Nephron (organoid): ENCODE results near the gene ACD.

ENCODE experiments used
- H3K27ac Mint-ChIP-seq, 3 experiments: 2 replicates each; pipeline ENCODE4 v1.8.0; 2020; ENCODE audit warnings: mixed read lengths in 3 of 3, mild to moderate bottlenecking in 2 of 3, moderate library complexity in 1 of 3
- H3K27me3 Mint-ChIP-seq: 2 replicates; pipeline ENCODE4 v1.8.0; 2021; ENCODE audit warnings: low read depth, mild to moderate bottlenecking, moderate library complexity, mixed read lengths
- H3K36me3 Mint-ChIP-seq: 2 replicates; pipeline ENCODE4 v1.8.0; 2020; ENCODE audit warnings: low read depth, mixed read lengths
- H3K4me1 Mint-ChIP-seq: 2 replicates; pipeline ENCODE4 v1.8.0; 2020; ENCODE audit warnings: mixed read lengths
- H3K4me3 Mint-ChIP-seq, 3 experiments: 2 replicates each; pipeline ENCODE4 v1.8.0; 2020; ENCODE audit warnings: mild to moderate bottlenecking in 3 of 3, mixed read lengths in 3 of 3, moderate library complexity in 2 of 3
- H3K9me3 Mint-ChIP-seq: 2 replicates; pipeline ENCODE4 v1.8.0; 2020; ENCODE audit warnings: mixed read lengths
- TF ChIP-seq, protein P1 (sequence below), 3 experiments: fragments of 200-600 bp; sonication (generic); IDR thresholded peaks; one replicate each; pipeline ENCODE4 v1.5.0; 2021; ENCODE audit warnings: antibody characterized with exemption in 3 of 3; ENCODE audit not compliant: unreplicated experiment in 3 of 3

The ACD gene

DNA sequence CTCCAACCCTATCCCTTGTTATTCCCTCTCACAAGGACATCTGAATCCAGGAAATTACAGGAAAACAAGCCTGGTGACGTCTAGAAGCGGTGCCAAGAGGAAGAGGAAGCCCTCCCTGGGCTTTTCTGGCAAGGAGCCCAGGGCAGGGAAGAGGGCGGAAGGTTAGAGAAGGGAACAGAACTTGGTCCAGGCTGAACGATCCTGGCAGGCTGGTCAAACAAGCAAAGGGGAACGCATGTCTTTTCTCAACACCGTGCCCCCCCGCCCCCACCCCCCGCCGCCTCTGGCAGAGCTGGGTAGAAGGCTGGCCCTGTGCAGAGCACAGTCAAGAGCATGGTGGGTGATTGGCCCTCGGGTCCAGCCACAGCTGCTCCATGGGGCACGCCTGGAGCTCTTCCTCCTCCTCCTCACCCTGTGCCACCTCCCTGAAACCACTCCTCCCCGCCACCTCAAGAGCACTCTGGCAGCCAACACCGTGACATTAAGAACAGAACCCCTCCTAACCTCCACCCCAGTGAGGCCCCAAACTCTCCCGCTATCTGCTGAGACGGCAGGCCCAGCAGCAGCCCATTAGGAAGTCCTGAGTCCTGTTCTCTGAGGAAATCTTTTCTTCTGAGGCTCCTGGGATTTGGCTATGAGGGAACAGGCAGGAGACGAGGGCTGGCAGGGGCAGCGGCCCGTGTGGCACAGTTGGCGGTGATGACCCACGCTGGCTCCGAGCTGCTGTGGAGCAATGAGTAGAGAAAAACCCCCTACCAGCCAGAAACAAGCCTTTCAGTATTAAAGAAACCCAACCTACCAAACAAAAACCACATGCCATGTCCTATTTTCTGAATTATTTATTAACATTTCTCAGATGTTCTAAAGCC, 13.9 kb upstream of the ACD start:
- TF ChIP-seq, protein P1, sequence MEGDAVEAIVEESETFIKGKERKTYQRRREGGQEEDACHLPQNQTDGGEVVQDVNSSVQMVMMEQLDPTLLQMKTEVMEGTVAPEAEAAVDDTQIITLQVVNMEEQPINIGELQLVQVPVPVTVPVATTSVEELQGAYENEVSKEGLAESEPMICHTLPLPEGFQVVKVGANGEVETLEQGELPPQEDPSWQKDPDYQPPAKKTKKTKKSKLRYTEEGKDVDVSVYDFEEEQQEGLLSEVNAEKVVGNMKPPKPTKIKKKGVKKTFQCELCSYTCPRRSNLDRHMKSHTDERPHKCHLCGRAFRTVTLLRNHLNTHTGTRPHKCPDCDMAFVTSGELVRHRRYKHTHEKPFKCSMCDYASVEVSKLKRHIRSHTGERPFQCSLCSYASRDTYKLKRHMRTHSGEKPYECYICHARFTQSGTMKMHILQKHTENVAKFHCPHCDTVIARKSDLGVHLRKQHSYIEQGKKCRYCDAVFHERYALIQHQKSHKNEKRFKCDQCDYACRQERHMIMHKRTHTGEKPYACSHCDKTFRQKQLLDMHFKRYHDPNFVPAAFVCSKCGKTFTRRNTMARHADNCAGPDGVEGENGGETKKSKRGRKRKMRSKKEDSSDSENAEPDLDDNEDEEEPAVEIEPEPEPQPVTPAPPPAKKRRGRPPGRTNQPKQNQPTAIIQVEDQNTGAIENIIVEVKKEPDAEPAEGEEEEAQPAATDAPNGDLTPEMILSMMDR (IDR thresholded peaks at IDR 0.05; ENCODE audit: unreplicated experiment in 3 of 3) = no peak
- Mint-ChIP-seq H3K36me3 (no peaks in the 10 kb centered on the region), H3K27ac (peak overlapping the region; percentile 25 to 84 (median 52)), H3K4me3 (no peak overlapping the region), H3K27me3 (no peaks in the 10 kb centered on the region), H3K4me1 (peaks cover 18% of the 10 kb centered on the region), H3K9me3 (no peaks in the 10 kb centered on the region)

DNA sequence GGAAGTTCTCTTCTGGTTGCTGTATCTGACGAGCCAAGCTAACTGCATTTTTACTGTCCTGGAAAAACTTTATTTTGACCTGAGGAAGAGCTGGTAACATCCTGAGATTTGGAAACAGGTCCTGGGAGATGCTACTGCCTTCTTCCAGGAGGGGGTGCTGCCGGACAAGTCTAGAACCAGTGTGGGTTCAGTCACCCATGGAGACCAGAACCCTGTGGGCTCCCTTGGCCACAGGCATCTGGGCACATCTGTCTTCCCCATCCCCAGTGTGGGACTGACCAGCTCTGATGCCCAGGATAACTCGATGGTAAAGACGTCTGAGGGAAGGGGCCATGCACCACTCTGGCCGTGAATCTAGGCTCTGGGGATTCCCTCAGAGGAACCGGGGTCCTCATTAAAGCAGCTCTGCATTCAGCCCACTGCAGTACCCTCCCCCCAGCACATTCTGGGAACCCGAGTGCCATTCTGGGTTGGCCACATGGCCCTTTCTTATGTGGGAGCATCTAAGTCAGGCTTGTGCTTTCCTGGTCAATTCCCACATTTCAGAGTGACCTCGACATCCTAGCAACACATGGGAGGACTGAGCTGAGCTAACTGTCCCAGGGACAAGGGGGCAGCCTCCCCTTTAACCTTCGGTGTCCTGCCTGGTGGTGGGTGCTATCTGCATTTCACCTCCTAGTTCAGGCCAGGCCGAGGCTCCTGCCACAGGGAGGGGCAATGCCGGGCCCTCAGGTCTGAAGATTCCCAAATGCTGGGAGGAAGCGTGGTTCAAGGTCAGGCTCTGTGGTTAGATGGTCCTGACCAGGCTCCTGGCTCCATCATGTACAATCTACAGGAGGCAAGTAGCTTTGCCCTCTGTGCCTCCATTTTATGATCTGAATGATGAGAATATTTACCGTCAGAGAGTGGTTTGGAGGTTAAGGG, 12.9 kb upstream of the ACD start:
- H3K27me3 Mint-ChIP-seq = no peaks in the 10 kb centered on the region
- H3K4me3 Mint-ChIP-seq = no peak overlapping the region
- no peaks in the 10 kb centered on the region for H3K9me3 Mint-ChIP-seq
- H3K4me1 Mint-ChIP-seq = peaks cover 13% of the 10 kb centered on the region
- TF ChIP-seq, protein P1 (IDR thresholded peaks at IDR 0.05; ENCODE audit: unreplicated experiment in 3 of 3) = peak; percentile 40 to 52 (median 49)
- no peaks in the 10 kb centered on the region for H3K36me3 Mint-ChIP-seq
- H3K27ac Mint-ChIP-seq = peak overlapping the region in 2 of 3 experiments; percentile 25 to 84

DNA sequence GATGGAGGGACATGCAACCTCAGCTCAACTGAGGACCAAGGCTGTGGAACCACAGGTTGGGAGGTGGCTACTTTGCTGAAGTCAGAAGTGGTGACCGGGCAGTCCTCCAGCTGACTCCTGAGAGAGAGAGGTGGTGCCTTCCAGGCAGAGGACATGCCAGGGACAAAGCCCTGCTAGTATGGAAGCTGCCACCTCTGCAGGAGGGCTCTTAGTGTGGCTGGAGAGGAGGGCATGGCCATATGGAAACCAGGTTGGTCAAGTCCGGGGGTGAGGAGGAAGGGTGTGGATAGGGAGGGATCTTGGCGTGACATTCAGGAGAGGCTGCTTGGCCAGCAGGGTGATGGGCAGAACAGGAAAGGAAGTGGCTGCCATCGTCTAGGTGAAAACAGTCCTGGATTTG, 12.2 kb upstream of the ACD start:
- Mint-ChIP-seq H3K27ac (no peak overlapping the region), H3K27me3 (no peaks in the 10 kb centered on the region), H3K36me3 (no peaks in the 10 kb centered on the region), H3K4me1 (peaks cover 13% of the 10 kb centered on the region), H3K4me3 (no peak overlapping the region), H3K9me3 (no peaks in the 10 kb centered on the region)
- TF ChIP-seq, protein P1 (IDR thresholded peaks at IDR 0.05; ENCODE audit: unreplicated experiment in 3 of 3) = no peak

DNA sequence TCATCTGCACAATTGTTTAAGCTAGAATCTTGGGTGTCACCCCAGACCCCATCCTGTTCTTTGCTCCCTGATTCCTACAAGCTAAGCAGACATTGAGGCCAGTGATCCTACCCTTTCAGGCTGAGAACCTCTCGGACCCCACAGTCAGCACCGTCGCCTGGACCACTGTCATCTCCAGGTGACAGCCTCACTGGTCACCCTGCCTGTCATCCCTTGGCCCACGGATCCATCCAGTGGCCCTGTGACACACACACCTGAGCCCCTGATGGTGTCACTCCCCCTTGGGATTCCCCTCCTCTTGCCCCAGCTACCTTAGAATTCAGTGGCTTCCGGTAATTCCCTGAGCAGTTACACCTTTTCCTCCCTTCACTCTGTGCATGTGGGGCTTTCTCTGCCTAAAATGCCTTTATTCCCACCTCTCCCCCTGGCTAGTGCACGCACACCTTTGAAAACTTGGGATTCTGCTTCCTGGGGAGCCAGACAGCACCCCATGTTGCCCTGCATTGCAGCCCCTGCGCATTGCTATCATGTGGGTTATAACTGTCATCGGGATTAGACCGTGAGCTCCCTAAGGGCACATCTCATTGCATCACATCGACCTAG, 9.5 kb upstream of the ACD start:
- H3K36me3 Mint-ChIP-seq = peaks cover 2% of the 10 kb centered on the region
- H3K9me3 Mint-ChIP-seq = no peaks in the 10 kb centered on the region
- TF ChIP-seq, protein P1 (IDR thresholded peaks at IDR 0.05; ENCODE audit: unreplicated experiment in 3 of 3) = no peak
- peaks cover 13% of the 10 kb centered on the region for H3K4me1 Mint-ChIP-seq
- H3K27ac Mint-ChIP-seq = no peak overlapping the region
- no peaks in the 10 kb centered on the region for H3K27me3 Mint-ChIP-seq
- H3K4me3 Mint-ChIP-seq = peak overlapping the region in 2 of 3 experiments; percentile 24 to 27

DNA sequence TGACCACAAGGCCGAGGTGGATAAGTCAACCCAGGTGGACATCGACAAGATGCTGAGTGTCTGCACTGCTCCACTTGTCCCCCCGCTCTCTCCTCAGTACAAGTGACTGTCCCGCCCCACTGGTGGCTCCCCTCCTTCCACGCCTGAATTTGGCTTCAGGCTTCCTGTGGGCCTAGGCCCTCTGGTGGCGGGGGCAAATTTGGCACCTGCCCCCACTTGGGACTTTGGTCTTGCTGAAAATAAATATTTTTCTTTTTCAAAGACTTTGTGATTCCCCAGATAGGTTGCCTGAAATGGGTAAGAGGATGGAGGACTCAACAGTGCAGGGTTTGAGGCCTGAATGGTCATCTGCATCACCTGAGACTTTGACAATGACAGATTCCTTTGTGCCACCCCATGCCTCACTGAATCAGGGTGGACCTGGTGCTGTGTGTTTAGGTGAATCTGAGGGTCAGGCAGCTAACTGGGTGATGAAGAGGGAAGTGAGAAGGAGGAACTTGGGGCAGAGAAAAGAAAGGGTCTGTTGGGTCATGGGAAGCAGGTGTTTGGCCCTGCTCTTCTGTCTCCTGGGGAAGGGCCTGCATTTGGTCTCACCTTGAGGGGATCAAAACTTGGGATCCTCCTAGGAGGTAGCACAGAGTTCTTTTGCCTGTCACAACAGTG, 8.6 kb upstream of the ACD start:
- TF ChIP-seq, protein P1 (IDR thresholded peaks at IDR 0.05; ENCODE audit: unreplicated experiment in 3 of 3) = no peak
- peak overlapping the region; percentile 31 to 61 (median 39) for H3K4me3 Mint-ChIP-seq
- no peaks in the 10 kb centered on the region for H3K27me3 Mint-ChIP-seq
- H3K36me3 Mint-ChIP-seq = peaks cover 8% of the 10 kb centered on the region
- H3K27ac Mint-ChIP-seq = no peak overlapping the region
- H3K4me1 Mint-ChIP-seq = peaks cover 3% of the 10 kb centered on the region
- H3K9me3 Mint-ChIP-seq = no peaks in the 10 kb centered on the region
